GM19324 (cell line): ENCODE results near the gene SLC1A4.
"Not testable (repeated sequence)": the region's sequence is repeated elsewhere in the genome, so short reads cannot be mapped to it uniquely, and the experiment has no call there.

Source experiments
- ATAC-seq: cut with Tn5 transposase; IDR thresholded peaks from one replicate; pipeline ENCODE4 v1.9.1; 2021; ENCODE audit warnings: mild to moderate bottlenecking, moderate library complexity; ENCODE audit not compliant: unreplicated experiment, low FRiP score

The SLC1A4 gene

GRCh38 chr2:64989982-64990614 is 899 bp downstream of the SLC1A4 start:
- ATAC-seq = no peak

DNA sequence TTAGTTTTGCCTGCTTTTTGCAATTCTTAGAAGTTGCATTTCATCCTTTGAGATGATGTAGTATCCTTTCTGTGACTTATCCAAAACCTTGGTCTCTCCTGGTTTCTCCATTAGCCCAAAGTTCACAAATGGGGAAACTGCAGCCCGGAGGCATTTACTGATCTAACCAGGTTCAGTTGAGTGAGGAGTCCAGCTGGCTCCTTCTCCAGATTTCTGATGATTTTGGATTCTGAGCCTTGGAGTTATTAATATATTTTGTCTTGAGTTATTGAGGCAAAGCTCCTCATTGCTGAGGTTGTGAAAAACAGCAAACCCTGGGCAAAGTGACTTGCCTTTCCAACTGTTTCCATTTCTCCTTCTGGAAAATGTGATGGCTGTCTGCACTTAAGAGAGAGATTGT is 1.7 kb downstream of the SLC1A4 start:
- no peak for ATAC-seq

DNA sequence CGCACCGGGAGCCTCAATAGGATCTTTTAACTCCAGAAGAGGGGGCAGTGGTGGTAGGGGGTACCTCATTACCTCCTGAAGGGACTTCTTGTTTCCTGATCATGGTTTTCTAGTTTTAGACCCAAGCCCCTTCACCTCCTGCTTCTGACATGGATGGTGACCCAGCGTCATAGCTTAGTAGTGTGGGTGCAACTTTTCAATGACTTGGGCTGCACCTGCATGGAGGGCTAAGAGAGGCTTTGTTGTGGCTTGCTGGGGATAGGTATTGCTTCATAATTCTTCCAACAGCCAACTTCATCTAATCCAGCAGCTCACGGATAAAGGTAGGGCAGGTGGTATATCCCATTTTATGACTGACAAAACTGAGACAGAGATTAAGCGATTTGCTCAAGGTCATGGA is 3.0 kb downstream of the SLC1A4 start:
- ATAC-seq = no peak

DNA sequence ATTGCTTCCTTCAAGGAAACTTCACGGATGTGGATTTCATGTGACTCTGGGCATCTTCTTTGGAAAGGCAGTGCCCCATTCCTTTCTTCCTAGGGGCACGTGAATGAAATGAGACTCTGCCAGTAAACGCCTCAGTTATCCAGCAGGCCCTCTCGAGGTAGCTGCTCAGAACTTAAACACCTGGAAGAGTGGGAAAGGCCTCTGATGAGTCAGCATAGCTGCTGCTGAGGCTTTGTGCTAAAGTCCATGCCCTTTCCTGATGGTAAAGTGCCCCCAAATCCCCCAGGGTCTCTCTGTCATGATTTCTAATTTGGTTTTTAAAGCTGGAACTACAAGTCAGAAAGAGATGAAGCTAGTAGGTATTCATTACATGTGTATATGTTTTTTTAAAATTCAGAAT is 3.8 kb downstream of the SLC1A4 start:
- no peak for ATAC-seq

DNA sequence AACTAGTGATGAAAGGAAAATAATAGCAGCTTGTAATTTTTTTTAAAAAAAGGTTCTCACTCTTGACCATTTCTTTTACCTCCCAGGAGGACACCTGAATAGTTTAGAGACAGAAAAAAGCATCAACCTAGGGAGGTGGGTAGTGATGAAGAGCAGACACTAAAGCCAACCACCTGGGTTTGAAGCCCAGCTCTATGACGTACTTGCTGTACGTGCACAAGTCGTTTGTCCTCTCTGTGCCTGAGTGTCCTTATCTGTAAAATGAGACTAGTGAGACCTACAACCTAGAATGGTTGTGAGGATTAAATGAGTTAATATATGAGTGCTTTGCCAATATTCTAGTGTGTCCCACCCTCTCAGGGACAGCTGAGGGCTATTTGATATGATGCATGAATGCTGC is 5.8 kb downstream of the SLC1A4 start:
- ATAC-seq = no peak

DNA sequence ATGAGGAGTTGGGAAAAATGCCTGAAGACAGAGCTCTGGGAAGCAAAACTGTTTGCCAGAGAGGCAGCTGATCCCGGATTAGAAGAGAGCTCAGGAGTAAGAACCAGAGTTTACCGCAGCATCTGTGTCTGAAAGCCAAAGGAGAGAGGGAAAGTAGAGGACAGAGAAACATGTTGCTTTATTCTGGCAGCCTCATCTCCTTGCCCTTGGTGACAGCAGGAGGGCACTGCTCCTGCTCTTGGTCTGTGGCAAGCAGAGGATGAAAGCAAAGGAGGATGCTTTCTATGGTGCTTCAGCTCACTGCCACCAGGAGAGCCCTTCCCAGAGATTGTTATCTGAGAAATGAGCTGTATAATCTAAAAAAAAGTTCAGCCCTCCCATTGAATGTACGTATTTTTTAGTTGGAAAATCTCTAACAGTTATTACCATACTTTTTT is 7.7 kb downstream of the SLC1A4 start:
- ATAC-seq = no peak

DNA sequence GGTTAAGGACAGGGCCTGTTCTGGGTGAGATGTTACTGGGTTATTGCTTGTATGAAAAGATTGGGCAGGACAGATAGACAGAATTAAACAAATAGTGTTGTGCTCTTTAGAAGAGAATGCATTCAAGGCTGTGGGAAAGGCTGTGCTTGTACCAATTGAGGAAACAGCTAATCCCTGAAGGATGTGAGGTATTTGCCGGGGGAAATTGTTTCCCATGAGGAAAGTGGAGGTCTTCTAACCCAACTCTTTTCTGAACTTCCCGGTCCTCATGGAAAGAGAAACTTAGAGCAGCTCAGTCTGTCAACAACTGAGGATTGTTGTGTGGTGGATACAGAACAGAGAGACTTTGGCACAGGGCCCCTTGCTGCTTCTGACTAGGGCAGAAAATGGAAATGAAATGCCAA is 9.5 kb downstream of the SLC1A4 start:
- ATAC-seq = no peak

- no peak for ATAC-seq
Observed at GRCh38 chr2:64999754-65000153, 10.6 kb downstream of the SLC1A4 start.

DNA sequence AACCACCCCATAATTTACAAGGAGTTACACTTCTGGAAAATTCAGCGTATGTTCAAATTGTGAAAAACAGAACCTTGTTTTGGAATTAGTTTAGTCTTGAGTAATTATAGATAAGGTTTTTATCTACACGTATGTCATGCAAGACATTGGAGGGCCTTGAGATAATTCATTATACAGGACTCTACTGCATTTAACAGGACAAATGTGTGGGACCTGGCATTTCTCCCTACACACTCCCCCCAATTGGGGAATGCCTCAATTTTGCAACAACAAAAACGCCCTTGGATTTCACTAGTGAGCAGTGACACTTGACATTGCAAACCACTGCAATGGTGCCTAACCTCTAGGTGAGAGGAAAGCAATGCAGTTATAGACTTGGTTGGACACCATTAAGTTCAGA is 11.4 kb downstream of the SLC1A4 start:
- no peak for ATAC-seq

GRCh38 chr2:65003037-65003436 is 13.8 kb downstream of the SLC1A4 start:
- no peak for ATAC-seq

DNA sequence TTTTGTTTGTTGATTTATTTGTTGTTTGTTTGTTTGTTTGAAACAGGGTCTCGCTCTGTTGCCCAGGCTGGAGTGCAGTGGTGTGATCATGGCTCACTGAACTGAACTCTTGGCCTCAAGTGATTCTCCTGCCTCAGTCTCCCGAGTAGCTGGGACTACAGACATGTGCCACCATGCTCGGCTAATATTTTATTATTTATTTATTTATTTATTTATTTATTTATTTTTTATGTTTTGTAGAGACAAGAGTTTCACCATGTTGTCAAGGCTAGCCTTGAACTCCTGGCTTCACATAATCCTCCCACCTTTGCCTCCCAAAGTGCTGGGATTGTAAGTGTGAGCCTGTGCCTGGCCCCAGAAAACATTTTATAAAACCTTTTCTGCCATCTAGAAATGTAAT is 15.0 kb downstream of the SLC1A4 start:
- ATAC-seq = not testable (repeated sequence)

GRCh38 chr2:65013776-65014175 is 24.6 kb downstream of the SLC1A4 start:
- ATAC-seq = no peak

- no peak for ATAC-seq
Observed at GRCh38 chr2:65015731-65016130, 26.5 kb downstream of the SLC1A4 start.

DNA sequence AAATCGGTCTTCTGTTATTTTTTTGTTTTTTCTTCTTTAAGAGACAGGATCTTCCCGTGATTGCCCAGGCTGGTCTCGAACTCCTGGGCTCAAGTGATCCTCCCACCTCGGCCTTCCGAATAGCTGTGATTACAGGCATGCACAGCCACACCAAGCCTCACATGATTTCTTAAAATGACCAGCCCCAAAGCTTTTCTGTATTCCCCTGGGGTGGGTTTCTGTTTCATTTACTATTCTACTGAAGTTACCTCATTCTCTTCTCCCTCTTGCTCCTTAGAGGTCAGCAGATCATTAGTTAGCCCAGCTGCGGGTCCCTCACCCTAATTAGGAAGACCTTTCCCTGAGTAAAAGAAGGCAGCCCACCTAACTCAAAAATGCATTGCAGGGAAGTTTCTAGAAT is 27.6 kb downstream of the SLC1A4 start:
- no peak for ATAC-seq

DNA sequence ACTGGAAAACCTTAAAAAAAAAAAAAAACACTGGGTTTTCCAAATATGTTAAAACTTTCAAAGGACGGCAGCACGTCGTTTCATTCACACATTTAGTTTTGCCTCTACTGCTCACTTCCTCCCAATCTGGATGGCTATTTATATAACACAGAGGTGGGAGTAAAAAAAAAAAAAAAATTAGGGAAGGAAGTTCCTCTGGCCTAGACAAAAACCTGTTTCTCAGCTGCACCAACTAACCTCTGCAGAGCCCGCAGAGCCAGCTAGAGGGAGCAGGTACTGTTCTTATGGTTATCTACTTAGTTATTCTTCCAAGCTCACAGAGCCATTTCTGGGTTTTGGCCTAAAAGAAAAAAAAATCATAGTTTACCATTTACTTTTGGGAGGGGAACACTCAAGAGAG is 28.1 kb downstream of the SLC1A4 start:
- no peak for ATAC-seq

DNA sequence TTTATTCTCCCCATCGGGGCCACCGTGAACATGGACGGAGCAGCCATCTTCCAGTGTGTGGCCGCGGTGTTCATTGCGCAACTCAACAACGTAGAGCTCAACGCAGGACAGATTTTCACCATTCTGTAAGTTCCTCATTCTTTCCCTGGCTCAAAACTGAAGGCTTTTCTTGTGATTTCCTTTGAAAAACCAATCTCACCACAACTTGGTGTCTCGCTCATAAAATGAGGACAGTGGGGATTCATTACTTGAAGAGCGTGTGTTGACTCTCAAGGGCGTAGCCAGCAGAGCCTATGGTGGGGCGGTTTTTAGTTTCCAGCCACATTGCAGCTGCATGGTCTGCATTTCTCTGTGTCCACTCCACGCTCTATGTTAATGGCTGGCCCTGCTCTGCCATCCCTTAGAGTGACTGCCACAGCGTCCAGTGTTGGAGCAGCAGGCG is 29.0 kb downstream of the SLC1A4 start:
- ATAC-seq = no peak

DNA sequence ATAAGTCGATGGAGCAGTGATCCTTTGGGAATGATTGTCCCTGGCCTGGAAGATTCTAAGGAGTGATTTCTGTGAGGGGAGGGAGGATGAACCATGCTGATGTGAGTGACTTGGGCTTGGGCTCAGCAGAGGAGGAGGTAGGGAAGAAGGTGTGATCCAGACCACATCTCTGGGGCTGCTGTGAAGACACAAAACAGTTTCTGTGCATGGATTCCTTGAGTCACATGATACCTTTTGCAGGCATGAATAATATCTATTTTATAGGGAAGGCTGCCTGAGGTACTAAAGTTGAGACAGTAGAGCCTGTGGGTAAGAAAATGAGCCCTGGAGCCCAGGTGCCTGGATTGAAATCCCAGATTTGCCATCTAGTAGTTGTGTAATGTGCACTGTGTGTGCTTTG is 29.8 kb downstream of the SLC1A4 start:
- ATAC-seq = no peak

DNA sequence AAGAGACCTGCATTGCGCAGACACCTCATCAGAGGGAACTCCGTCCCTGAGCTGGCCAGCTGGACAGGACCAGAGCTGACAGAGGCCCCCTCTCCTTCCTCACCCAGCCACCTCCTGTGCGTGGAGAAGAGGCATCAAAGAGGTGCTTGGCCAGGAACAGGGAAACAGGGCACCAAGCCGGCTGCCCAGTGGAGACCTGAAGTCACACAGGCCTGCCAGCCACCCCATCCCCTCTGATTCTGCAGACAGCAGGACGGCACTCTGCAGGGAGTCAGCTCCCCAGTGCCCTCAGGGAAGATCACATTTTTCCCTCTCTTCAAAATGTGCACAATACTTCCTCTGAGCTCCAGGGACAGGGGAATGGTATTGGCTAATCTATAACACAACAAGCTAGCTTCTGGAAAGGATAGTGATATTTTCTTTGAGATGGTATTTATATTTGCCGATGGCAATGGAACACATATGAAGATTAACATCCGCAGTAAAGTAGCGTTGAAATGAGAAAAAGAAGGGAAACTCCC is 30.5 kb downstream of the SLC1A4 start:
- no peak for ATAC-seq

DNA sequence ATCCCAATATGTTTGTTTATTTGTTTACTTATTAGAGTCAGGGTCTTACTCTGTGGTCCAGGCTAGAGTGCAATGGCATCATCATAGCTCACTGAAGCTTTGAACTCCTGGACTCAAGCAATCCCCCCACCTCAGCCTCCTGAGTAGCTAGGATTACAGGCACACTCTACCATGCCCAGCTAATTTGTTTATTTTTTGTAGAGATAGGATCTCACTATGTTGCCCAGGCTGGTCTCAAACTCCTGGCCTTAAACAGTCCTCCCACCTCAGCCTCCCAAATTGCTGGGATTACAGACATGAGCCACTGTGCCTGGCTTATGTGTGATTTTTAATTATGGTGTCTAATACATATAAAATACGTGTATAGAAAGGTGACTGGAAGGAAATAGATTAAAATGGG is 31.1 kb downstream of the SLC1A4 start:
- ATAC-seq = not testable (repeated sequence)

GRCh38 chr2:65020943-65021528 is 31.8 kb downstream of the SLC1A4 start:
- ATAC-seq = no peak

DNA sequence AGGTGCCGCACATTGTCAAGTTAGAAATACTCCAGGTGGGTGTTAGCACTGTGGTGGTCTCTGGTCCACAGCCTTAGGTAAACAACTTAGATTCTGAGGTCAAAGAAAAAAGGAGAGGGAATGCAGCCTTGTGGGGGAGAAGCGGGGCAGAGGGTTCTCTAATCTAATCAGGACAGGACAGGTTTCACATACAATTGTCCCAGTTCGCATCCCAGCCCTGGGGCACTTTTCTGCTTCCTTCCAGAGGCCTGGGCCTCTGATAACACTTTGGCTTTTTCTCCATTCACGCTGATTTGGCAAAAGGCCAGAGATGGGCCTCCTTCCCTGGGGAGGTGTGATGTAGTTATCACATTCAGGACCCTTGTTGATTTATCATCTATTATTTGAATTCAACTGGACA is 32.5 kb downstream of the SLC1A4 start:
- ATAC-seq = no peak

GRCh38 chr2:65022189-65022588 is 33.0 kb downstream of the SLC1A4 start:
- no peak for ATAC-seq
